ENCODE results near the gene SFN. TPM values are rescaled to one million over a fixed set of nuclear protein-coding genes. Genes with fewer than 3 reads are reported as not detected.

The SFN gene
- total RNA-seq, 2 experiments from 2014 or later = 0.95 to 3.9 TPM

GRCh38 chr1:26909951-26910342 is 47.0 kb downstream of the SFN start:
- Histone ChIP-seq H3K4me1 (ENCODE audit: insufficient read depth, low read length, poor library complexity, severe bottlenecking) (peaks cover 7% of the 10 kb centered on the region), H3K27ac (ENCODE audit: low read depth, low read length, poor library complexity, severe bottlenecking) (no peak overlapping the region), H3K9me2 (ENCODE audit: insufficient read depth, low read length) (no peaks in the 10 kb centered on the region), H3K79me2 (ENCODE audit: insufficient read depth, low read depth, low read length) (no peaks in the 10 kb centered on the region), H4K20me1 (ENCODE audit: insufficient read depth, low read length) (no peaks in the 10 kb centered on the region), H3K4me3 (ENCODE audit: low read depth, low read length, poor library complexity, severe bottlenecking) (no peak overlapping the region), H2AFZ (ENCODE audit: low read length) (no peak overlapping the region), H3K9me3 (ENCODE audit: low read length) (no peaks in the 10 kb centered on the region), H3K36me3 (ENCODE audit: insufficient read depth, low read length) (no peaks in the 10 kb centered on the region), H3K4me2 (ENCODE audit: low read length) (no peak overlapping the region)
- intact Hi-C loops (cut with micrococcal nuclease; ENCODE audit: unreplicated experiment) = no loop called here
- ChIA-PET POLR2A (no interaction called here), CTCF (ENCODE audit: unreplicated experiment) (no interaction called here)
- no TSS peak for BruUV-seq (replicated peaks)
- TF ChIP-seq CTCF (conservative IDR thresholded peaks at IDR 0.05; ENCODE audit: low read length) (no peak), EZH2phosphoT487 (IDR thresholded peaks at IDR 0.05; ENCODE audit: borderline replicate concordance, low read depth, low read length) (no peak)
- DNase-seq (ENCODE audit: low spot score) = no peak

- CTCF ChIA-PET (ENCODE audit: unreplicated experiment) = no interaction called here
- H3K4me2 ChIP-seq (ENCODE audit: low read length) = no peak overlapping the region
Observed at GRCh38 chr1:26910343-26911160, 47.6 kb downstream of the SFN start.

More at GRCh38 chr1:26910343-26911160, 47.6 kb downstream of the SFN start:
- TF ChIP-seq EZH2phosphoT487 (IDR thresholded peaks at IDR 0.05; ENCODE audit: borderline replicate concordance, low read depth, low read length) (no peak), CTCF (conservative IDR thresholded peaks at IDR 0.05; ENCODE audit: low read length) (no peak)
- H4K20me1 ChIP-seq (ENCODE audit: insufficient read depth, low read length) = no peaks in the 10 kb centered on the region
- no peaks in the 10 kb centered on the region for H3K9me3 ChIP-seq (ENCODE audit: low read length)
- H3K79me2 ChIP-seq (ENCODE audit: insufficient read depth, low read depth, low read length) = no peaks in the 10 kb centered on the region
- POLR2A ChIA-PET = no interaction called here
- peaks cover 7% of the 10 kb centered on the region for H3K4me1 ChIP-seq (ENCODE audit: insufficient read depth, low read length, poor library complexity, severe bottlenecking)
- H3K4me3 ChIP-seq (ENCODE audit: low read depth, low read length, poor library complexity, severe bottlenecking) = no peak overlapping the region
- intact Hi-C loops (cut with micrococcal nuclease; ENCODE audit: unreplicated experiment) = no loop called here
- no peak overlapping the region for H3K27ac ChIP-seq (ENCODE audit: low read depth, low read length, poor library complexity, severe bottlenecking)
- no peaks in the 10 kb centered on the region for H3K9me2 ChIP-seq (ENCODE audit: insufficient read depth, low read length)
- BruUV-seq (replicated peaks) = no TSS peak
- DNase-seq (ENCODE audit: low spot score) = no peak
- H3K36me3 ChIP-seq (ENCODE audit: insufficient read depth, low read length) = no peaks in the 10 kb centered on the region
- no peak overlapping the region for H2AFZ ChIP-seq (ENCODE audit: low read length)
